ENCODE results near the gene KCNK10. TPM values are rescaled to one million over a fixed set of nuclear protein-coding genes. Genes with fewer than 3 reads are reported as not detected.

Gene KCNK10, protein sequence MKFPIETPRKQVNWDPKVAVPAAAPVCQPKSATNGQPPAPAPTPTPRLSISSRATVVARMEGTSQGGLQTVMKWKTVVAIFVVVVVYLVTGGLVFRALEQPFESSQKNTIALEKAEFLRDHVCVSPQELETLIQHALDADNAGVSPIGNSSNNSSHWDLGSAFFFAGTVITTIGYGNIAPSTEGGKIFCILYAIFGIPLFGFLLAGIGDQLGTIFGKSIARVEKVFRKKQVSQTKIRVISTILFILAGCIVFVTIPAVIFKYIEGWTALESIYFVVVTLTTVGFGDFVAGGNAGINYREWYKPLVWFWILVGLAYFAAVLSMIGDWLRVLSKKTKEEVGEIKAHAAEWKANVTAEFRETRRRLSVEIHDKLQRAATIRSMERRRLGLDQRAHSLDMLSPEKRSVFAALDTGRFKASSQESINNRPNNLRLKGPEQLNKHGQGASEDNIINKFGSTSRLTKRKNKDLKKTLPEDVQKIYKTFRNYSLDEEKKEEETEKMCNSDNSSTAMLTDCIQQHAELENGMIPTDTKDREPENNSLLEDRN
- not detected for total RNA-seq

- ATAC-seq (ENCODE audit: low FRiP score) (no peak), DNase-seq (ENCODE audit: low spot score) (no peak)
- TF ChIP-seq, protein P1, sequence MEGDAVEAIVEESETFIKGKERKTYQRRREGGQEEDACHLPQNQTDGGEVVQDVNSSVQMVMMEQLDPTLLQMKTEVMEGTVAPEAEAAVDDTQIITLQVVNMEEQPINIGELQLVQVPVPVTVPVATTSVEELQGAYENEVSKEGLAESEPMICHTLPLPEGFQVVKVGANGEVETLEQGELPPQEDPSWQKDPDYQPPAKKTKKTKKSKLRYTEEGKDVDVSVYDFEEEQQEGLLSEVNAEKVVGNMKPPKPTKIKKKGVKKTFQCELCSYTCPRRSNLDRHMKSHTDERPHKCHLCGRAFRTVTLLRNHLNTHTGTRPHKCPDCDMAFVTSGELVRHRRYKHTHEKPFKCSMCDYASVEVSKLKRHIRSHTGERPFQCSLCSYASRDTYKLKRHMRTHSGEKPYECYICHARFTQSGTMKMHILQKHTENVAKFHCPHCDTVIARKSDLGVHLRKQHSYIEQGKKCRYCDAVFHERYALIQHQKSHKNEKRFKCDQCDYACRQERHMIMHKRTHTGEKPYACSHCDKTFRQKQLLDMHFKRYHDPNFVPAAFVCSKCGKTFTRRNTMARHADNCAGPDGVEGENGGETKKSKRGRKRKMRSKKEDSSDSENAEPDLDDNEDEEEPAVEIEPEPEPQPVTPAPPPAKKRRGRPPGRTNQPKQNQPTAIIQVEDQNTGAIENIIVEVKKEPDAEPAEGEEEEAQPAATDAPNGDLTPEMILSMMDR (IDR thresholded peaks at IDR 0.05): no peak
Measured at GRCh38 chr14:88323086-88323522, at the start of gene KCNK10. TSS of gene KCNK10 (minus strand) at chr14:88323269. CDS start at chr14:88322798, 471 bp downstream.

- no peak for DNase-seq (ENCODE audit: low spot score)
- ATAC-seq (ENCODE audit: low FRiP score): no peak
- TF ChIP-seq, protein P1 (IDR thresholded peaks at IDR 0.05): no peak
Measured at GRCh38 chr14:88369496-88369895, 46.4 kb upstream of the KCNK10 start.

DNA sequence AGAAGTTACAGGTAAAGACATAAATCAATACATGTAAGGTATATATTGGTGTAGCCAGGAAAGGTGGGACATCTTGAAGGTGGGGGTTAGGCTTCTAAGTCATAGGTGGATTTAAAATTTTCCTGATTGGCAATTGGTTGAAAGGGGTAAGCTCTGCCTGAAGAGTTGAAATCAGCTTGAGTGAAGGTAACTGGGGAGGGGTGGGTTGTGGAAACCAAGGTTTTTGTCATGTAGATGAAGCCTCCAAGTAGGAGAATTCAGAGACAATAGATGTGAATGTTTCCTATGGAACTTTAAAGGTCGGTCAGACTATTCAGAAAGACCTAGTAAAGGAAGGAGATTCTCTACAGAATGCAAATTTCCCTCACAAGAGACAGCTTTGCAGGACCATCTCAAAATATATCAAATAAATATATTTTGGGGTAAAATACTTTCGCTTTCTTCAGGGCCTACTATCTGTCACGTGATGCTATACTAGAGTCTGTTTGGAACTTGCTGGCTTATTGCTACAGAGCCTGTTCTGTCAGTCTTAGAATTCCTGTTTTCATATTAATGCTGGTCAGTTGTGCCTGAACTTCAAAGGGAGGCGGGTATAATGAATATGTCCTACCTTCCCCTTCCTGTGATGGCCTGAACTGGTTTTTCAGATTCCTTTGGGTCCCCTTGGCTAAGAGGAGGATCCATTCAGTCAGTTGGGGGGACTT, 41.8 kb upstream of the KCNK10 start:
- no peak for ATAC-seq (ENCODE audit: low FRiP score)
- no peak for DNase-seq (ENCODE audit: low spot score)
- TF ChIP-seq, protein P1 (IDR thresholded peaks at IDR 0.05): no peak

GRCh38 chr14:88363644-88364043, 40.6 kb upstream of the KCNK10 start:
- TF ChIP-seq, protein P1 (IDR thresholded peaks at IDR 0.05): no peak
- DNase-seq (ENCODE audit: low spot score) (no peak), ATAC-seq (ENCODE audit: low FRiP score) (no peak)

DNA sequence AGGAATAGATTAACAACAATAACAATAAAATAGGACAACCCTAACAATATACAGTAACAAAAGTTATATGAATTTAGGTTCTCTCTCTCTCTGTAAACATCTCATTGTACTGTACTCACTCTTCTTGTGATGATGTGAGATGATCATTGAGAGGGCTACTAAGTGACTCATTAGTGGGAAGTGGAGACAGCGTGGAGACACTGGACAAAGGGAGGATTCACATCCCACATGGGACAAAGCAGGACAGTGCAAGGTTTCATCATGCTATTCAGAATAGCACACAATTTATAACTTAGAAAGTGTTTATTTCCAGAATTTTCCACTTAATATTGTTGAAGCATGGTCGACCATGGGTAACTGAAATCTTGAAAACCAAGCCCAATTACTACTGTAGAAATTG, 36.4 kb upstream of the KCNK10 start:
- ATAC-seq (ENCODE audit: low FRiP score) (no peak), DNase-seq (ENCODE audit: low spot score) (no peak)
- TF ChIP-seq, protein P1 (IDR thresholded peaks at IDR 0.05): no peak

- no peak for ATAC-seq (ENCODE audit: low FRiP score)
- DNase-seq (ENCODE audit: low spot score): no peak
- TF ChIP-seq, protein P1 (IDR thresholded peaks at IDR 0.05): no peak
Measured at GRCh38 chr14:88354358-88354757, 31.3 kb upstream of the KCNK10 start.
